Measurements from ENCODE around the gene WDR46. TPM values are rescaled to one million over a fixed set of nuclear protein-coding genes. Genes with fewer than 3 reads are reported as not detected.
A peak's percentile ranks its signal among the peaks of the same experiment; 100 is the strongest.

WDR46 gene
- total RNA-seq, 1 experiment from 2014 or later, result 52.4 TPM

GRCh38 chr6:33278810-33279209 is 10.2 kb downstream of the WDR46 start:
- H3K27ac ChIP-seq, result no peak overlapping the region
- POLR2A ChIA-PET (ENCODE audit: unreplicated experiment), result interaction anchor here (0.6 kb wide), 1 partner anchor 19 kb away, joined by 4 read pairs; no protein-coding TSS in a partner anchor
- BruUV-seq (replicated peaks), result no TSS peak
- H2AFZ ChIP-seq, result no peak overlapping the region
- intact Hi-C loops (cut with micrococcal nuclease; ENCODE audit: unreplicated experiment), result loop anchor here (10.0 kb wide), 1 partner anchor 74 kb away; the partner anchor contains the start of genes HSD17B8, RING1, RXRB and SLC39A7
- CTCF ChIA-PET, result no interaction called here
- no peak overlapping the region for H3K4me3 ChIP-seq
- H3K36me3 ChIP-seq (ENCODE audit: low read depth), result peaks cover 28% of the 10 kb centered on the region
- no peak for DNase-seq
- H3F3A ChIP-seq (ENCODE audit: insufficient read depth, low read depth), result peaks cover 80% of the 10 kb centered on the region
- H3K4me2 ChIP-seq, result no peak overlapping the region
- H4K20me1 ChIP-seq (ENCODE audit: insufficient read depth), result peaks cover 27% of the 10 kb centered on the region
- H3K27me3 ChIP-seq (ENCODE audit: insufficient read depth, low read depth), result no peaks in the 10 kb centered on the region
- H3K9me3 ChIP-seq (ENCODE audit: insufficient read depth, low read depth), result no peaks in the 10 kb centered on the region
- H3K79me2 ChIP-seq (ENCODE audit: low read depth), result peaks cover 22% of the 10 kb centered on the region
- H3K4me1 ChIP-seq (replicated peaks; ENCODE audit: insufficient read depth), result peaks cover 29% of the 10 kb centered on the region
- no peaks in the 10 kb centered on the region for H3K9me2 ChIP-seq (ENCODE audit: insufficient read depth)
- TF ChIP-seq EZH2 (IDR thresholded peaks at IDR 0.05; ENCODE audit: low read depth) (no peak), CTCF (conservative IDR thresholded peaks at IDR 0.05) (no peak)

DNA sequence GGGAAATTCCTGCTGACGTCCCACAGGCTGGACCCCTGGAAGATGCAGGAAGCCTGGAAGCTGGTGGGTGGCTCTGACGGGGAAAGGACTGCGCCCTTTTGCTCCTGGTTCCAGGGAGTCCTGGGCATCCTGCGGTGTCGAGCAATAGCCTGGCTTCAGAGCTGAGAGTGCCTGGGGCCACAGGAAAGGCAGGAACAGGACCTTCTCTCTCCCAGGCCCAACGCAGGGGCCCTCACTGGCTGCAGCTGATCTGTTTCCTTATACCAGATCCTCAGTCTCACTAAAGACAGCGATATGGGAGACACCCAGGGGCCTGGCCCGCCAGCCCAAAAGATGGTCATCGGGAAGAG is 10.7 kb downstream of the WDR46 start:
- H4K20me1 ChIP-seq (ENCODE audit: insufficient read depth), result peaks cover 32% of the 10 kb centered on the region
- intact Hi-C loops (cut with micrococcal nuclease; ENCODE audit: unreplicated experiment), result loop anchor here (10.0 kb wide), 1 partner anchor 74 kb away; the partner anchor contains the start of genes HSD17B8, RING1, RXRB and SLC39A7
- no peak overlapping the region for H3K27ac ChIP-seq

More for the DNA sequence above, 10.7 kb downstream of the WDR46 start:
- peaks cover 27% of the 10 kb centered on the region for H3K79me2 ChIP-seq (ENCODE audit: low read depth)
- CTCF ChIA-PET, result no interaction called here
- TF ChIP-seq CTCF (conservative IDR thresholded peaks at IDR 0.05), result no peak
- no peak for TF ChIP-seq EZH2 (IDR thresholded peaks at IDR 0.05; ENCODE audit: low read depth)
- H3K9me3 ChIP-seq (ENCODE audit: insufficient read depth, low read depth), result no peaks in the 10 kb centered on the region
- no peaks in the 10 kb centered on the region for H3K9me2 ChIP-seq (ENCODE audit: insufficient read depth)
- H3K4me3 ChIP-seq, result no peak overlapping the region
- H3K4me1 ChIP-seq (replicated peaks; ENCODE audit: insufficient read depth), result peaks cover 33% of the 10 kb centered on the region
- no peaks in the 10 kb centered on the region for H3K27me3 ChIP-seq (ENCODE audit: insufficient read depth, low read depth)
- no TSS peak for BruUV-seq (replicated peaks)
- no peak overlapping the region for H2AFZ ChIP-seq
- peaks cover 32% of the 10 kb centered on the region for H3K36me3 ChIP-seq (ENCODE audit: low read depth)
- no peak overlapping the region for H3K4me2 ChIP-seq
- POLR2A ChIA-PET (ENCODE audit: unreplicated experiment), result interaction anchor here (0.6 kb wide), 1 partner anchor 20 kb away, joined by 4 read pairs; no protein-coding TSS in a partner anchor
- H3F3A ChIP-seq (ENCODE audit: insufficient read depth, low read depth), result peaks cover 85% of the 10 kb centered on the region
- DNase-seq, result peak in 1 of 2 experiments; percentile 24

Data from PC-9 (cell line).